Measurements from ENCODE around the gene ADARB2.
"Not testable (repeated sequence)": the region's sequence is repeated elsewhere in the genome, so short reads cannot be mapped to it uniquely, and the experiment has no call there.

Gene ADARB2

DNA sequence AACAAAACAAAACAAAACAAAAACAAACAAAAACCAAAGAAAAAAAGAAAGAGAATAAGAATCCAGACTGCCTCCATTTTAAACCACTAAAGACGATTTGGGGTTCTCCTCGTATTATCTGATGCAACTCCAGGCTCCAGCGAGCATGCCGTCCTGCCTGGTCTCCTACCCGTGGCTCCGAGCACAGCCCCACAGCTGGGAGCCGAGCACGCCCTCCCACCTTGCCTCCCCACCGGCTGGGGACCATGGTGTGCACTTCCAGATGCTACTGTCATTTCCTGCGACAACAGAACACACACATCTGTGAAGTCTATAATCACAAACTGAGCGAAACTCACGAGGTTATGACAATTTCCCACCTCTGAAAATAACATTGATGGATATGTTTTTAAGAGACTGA is 113.1 kb downstream of the ADARB2 start:
- no peak for DNase-seq (ENCODE audit: low spot score)
- Histone ChIP-seq H3K4me3 (ENCODE audit: severe bottlenecking) (no peak overlapping the region), H3K27ac (ENCODE audit: poor library complexity, severe bottlenecking) (no peak overlapping the region), H3K9me3 (ENCODE audit: severe bottlenecking) (no peaks in the 10 kb centered on the region), H3K36me3 (ENCODE audit: low read depth) (no peaks in the 10 kb centered on the region), H3K4me1 (ENCODE audit: insufficient read depth, poor library complexity, severe bottlenecking) (no peaks in the 10 kb centered on the region), H3K27me3 (ENCODE audit: insufficient read depth, poor library complexity, severe bottlenecking) (no peaks in the 10 kb centered on the region)
- TF ChIP-seq, protein P1, sequence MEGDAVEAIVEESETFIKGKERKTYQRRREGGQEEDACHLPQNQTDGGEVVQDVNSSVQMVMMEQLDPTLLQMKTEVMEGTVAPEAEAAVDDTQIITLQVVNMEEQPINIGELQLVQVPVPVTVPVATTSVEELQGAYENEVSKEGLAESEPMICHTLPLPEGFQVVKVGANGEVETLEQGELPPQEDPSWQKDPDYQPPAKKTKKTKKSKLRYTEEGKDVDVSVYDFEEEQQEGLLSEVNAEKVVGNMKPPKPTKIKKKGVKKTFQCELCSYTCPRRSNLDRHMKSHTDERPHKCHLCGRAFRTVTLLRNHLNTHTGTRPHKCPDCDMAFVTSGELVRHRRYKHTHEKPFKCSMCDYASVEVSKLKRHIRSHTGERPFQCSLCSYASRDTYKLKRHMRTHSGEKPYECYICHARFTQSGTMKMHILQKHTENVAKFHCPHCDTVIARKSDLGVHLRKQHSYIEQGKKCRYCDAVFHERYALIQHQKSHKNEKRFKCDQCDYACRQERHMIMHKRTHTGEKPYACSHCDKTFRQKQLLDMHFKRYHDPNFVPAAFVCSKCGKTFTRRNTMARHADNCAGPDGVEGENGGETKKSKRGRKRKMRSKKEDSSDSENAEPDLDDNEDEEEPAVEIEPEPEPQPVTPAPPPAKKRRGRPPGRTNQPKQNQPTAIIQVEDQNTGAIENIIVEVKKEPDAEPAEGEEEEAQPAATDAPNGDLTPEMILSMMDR (IDR thresholded peaks at IDR 0.05; ENCODE audit: poor library complexity, severe bottlenecking) = no peak
- no peak for ATAC-seq (ENCODE audit: low read depth)

DNA sequence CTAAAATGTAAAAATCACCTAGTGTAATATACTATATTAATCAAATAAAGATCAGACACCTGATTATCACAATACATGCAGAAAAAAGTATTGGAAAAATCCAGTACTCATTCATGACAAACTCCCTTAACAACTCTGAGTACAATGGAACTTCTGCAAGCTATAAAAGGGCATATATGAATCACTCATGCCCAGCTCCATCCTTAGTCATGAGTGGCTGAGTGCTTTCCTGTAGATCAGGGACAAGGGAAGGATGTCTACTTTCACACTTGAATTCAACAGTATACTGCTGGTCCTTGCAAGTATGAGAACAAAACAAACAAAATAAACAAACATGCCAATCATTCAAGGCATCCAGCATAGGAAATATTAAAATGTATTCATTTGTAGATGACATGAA is 116.5 kb downstream of the ADARB2 start:
- Histone ChIP-seq H3K27me3 (ENCODE audit: insufficient read depth, poor library complexity, severe bottlenecking) (no peaks in the 10 kb centered on the region), H3K36me3 (ENCODE audit: low read depth) (no peaks in the 10 kb centered on the region), H3K27ac (ENCODE audit: poor library complexity, severe bottlenecking) (no peak overlapping the region), H3K4me3 (ENCODE audit: severe bottlenecking) (no peak overlapping the region), H3K4me1 (ENCODE audit: insufficient read depth, poor library complexity, severe bottlenecking) (no peaks in the 10 kb centered on the region), H3K9me3 (ENCODE audit: severe bottlenecking) (no peaks in the 10 kb centered on the region)
- DNase-seq (ENCODE audit: low spot score) = no peak
- TF ChIP-seq, protein P1 (IDR thresholded peaks at IDR 0.05; ENCODE audit: poor library complexity, severe bottlenecking) = no peak
- peak; percentile 53; the same call in 1 of the 3 replicates for ATAC-seq (ENCODE audit: low read depth)

DNA sequence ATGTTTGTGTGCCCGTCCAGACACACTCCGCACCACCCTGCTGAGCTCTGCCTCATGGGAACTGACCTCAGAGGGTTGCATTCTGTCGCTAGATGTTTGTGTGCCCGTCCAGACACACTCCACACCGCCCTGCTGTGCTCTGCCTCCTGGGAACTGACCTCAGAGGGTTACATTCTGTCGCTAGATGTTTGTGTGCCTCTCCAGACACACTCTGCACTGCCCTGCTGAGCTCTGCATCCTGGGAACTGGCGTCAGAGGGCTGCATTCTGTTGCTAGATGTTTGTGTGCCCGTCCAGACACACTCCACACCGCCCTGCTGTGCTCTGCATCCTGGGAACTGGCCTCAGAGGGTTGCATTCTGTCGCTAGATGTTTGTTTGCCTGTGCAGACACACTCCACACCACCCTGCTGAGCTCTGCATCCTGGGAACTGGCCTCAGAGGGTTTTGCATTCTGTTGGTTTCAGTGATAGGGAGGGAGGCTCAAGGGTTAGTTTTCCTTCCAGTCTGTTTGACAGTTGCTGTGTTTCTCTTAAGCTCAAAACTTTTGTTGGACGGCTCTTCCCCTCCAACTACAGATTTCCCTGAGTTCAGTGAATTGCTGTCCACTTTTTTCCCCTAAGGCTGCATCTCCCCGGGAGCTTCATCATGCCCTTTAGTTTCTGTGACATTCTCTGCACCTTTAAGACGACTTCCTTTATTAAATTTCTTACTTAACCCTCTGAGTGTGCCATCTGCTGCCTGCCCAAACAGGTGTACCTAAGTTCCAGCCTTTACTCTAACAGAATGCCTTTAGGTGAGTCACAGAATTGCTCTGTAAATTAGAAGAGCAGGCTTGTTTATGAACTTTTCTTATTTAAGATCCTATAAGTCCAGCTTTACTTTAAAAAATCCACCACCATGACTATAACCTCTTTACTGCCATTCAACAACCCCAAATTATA is 119.7 kb downstream of the ADARB2 start:
- H3K36me3 ChIP-seq (ENCODE audit: low read depth); H3K27ac ChIP-seq (ENCODE audit: poor library complexity, severe bottlenecking); DNase-seq (ENCODE audit: low spot score); H3K4me3 ChIP-seq (ENCODE audit: severe bottlenecking); H3K9me3 ChIP-seq (ENCODE audit: severe bottlenecking); H3K27me3 ChIP-seq (ENCODE audit: insufficient read depth, poor library complexity, severe bottlenecking); H3K4me1 ChIP-seq (ENCODE audit: insufficient read depth, poor library complexity, severe bottlenecking): not testable (repeated sequence)
- peak; percentile 70; the same call in 2 of the 3 replicates for ATAC-seq (ENCODE audit: low read depth)

DNA sequence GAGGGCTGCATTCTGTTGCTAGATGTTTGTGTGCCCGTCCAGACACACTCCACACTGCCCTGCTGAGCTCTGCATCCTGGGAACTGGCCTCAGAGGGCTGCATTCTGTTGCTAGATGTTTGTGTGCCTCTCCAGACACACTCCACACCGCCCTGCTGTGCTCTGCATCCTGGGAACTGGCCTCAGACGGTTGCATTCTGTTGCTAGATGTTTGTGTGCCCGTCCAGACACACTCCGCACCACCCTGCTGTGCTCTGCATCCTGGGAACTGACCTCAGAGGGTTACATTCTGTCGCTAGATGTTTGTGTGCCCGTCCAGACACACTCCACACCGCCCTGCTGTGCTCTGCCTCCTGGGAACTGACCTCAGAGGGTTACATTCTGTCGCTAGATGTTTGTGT is 120.6 kb downstream of the ADARB2 start:
- ATAC-seq (ENCODE audit: low read depth); H3K36me3 ChIP-seq (ENCODE audit: low read depth); H3K4me3 ChIP-seq (ENCODE audit: severe bottlenecking); DNase-seq (ENCODE audit: low spot score); H3K4me1 ChIP-seq (ENCODE audit: insufficient read depth, poor library complexity, severe bottlenecking); H3K27me3 ChIP-seq (ENCODE audit: insufficient read depth, poor library complexity, severe bottlenecking); H3K9me3 ChIP-seq (ENCODE audit: severe bottlenecking); H3K27ac ChIP-seq (ENCODE audit: poor library complexity, severe bottlenecking): not testable (repeated sequence)

DNA sequence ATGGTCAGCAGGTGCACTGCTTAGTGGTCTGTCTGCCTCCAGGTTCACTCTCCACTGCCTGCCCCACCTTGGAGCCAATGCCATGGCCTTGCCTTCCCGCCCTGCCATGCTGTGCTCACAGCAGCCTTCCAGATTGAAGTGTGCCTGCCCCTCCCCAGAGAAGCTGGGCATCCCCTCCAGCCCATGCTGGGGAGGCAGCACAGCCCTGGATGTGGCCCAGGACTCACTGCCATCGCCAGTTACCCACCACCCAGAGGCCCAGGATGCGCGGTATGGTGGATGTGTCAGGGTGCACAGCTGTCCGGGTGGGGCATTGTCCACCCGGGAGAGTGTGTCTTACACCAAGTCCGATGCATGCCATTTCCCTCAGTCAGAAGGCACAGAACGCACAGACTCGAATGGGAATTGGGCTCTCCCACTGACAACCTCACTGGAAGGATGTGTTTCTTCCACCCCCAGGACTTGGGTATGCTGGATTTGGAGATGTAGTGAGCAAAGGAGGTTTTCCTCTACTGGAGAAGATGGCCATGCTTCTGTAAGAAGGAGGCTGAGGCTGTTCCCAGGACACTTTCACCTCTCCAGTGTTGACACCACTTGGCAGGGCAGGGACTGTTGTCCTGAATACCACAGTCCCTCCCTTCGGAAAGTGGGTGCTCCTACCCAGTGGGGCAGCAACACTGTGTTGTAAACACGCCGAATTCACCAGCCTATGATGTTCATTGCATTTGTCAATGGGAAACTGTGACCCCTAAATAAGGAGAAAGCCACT is 122.0 kb downstream of the ADARB2 start:
- H3K36me3 ChIP-seq (ENCODE audit: low read depth) = no peaks in the 10 kb centered on the region
- DNase-seq (ENCODE audit: low spot score) (no peak), ATAC-seq (ENCODE audit: low read depth) (no peak)
- no peaks in the 10 kb centered on the region for H3K4me1 ChIP-seq (ENCODE audit: insufficient read depth, poor library complexity, severe bottlenecking)
- no peaks in the 10 kb centered on the region for H3K9me3 ChIP-seq (ENCODE audit: severe bottlenecking)
- no peaks in the 10 kb centered on the region for H3K27me3 ChIP-seq (ENCODE audit: insufficient read depth, poor library complexity, severe bottlenecking)
- TF ChIP-seq, protein P1 (IDR thresholded peaks at IDR 0.05; ENCODE audit: poor library complexity, severe bottlenecking) = no peak
- H3K27ac ChIP-seq (ENCODE audit: poor library complexity, severe bottlenecking) = no peak overlapping the region
- H3K4me3 ChIP-seq (ENCODE audit: severe bottlenecking) = no peak overlapping the region

Data from RWPE2 (cell line).